Stimulated activated naive CD8-positive, alpha-beta T cell treated with anti-CD3 and anti-CD28 coated beads, Interleukin-15, amount 100 ng/mL, for 72 hours (primary cell): ENCODE measurements around the gene BRCA1.
A peak's percentile ranks its signal among the peaks of the same experiment; 100 is the strongest.
"Not testable (repeated sequence)": the region's sequence is repeated elsewhere in the genome, so short reads cannot be mapped to it uniquely, and the experiment has no call there.

Source experiments
- ATAC-seq: fragments of 150-1000 bp; cut with Tn5 transposase; 2 replicates; pipeline ENCODE4 v1.10.0; 2021; ENCODE audit warnings: mild to moderate bottlenecking, moderate library complexity
- DNase-seq, 2 donors: peaks; one replicate each; pipeline ENCODE4 v3.0.0; 2021 to 2022
- H3K27ac Mint-ChIP-seq, 2 donors: one replicate each; pipeline ENCODE4 v1.8.0; 2022; ENCODE audit warnings: mild to moderate bottlenecking in 2 of 2, mixed read lengths in 2 of 2, moderate library complexity in 2 of 2
- H3K27me3 Mint-ChIP-seq: one replicate; pipeline ENCODE4 v1.8.0; 2022; ENCODE audit warnings: mixed read lengths
- H3K4me1 Mint-ChIP-seq: one replicate; pipeline ENCODE4 v1.8.0; 2022; ENCODE audit warnings: mild to moderate bottlenecking, mixed read lengths
- H3K4me3 Mint-ChIP-seq, 2 donors: one replicate each; pipeline ENCODE4 v1.8.0; 2022; ENCODE audit warnings: mild to moderate bottlenecking in 2 of 2, mixed read lengths in 2 of 2, moderate library complexity in 1 of 2
- H3K9me3 Mint-ChIP-seq, 2 donors: one replicate each; pipeline ENCODE4 v1.8.0; 2022; ENCODE audit warnings: mixed read lengths in 2 of 2

BRCA1 gene

DNA sequence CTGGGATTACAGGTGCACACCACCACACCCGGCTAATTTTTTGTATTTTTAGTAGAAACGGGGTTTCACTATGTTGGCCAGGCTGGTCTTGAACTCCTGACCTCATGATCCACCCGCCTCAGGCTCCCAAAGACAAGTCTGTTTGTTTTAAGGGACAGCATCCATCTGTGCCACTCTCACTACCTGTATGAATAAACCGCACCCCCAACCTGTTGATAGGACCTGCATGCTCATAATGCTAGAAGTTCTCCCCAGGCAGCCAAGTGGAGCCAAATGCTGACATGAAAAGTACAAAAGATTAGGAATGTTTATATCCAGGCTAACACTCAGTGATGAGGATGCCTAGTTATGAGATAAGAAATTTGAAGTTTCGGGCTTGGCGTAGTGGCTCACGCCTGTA, 72.2 kb downstream of the BRCA1 start:
- not testable (repeated sequence) for ATAC-seq

DNA sequence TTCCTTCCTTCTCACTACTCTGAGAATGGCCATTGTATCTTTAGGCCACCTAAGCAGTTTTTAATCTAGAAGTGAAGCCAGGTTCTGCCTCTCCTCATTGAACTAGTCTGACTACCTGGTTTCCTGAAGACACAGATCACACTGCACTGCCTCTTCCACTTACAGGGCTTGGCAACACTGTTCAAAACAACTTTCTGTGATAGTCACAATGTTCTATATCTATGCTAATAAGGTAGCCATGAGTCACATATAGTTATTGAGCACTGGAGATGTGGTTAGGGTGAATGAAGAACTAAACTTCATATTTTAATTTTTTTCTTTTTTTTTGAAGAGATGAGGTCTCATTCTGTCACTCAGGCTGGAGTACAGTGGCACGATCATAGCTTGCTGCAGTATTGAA, 73.2 kb downstream of the BRCA1 start:
- no peaks in the 10 kb centered on the region for H3K4me1 Mint-ChIP-seq
- no peak overlapping the region for H3K27ac Mint-ChIP-seq
- ATAC-seq, result no peak
- H3K27me3 Mint-ChIP-seq, result no peaks in the 10 kb centered on the region
- no peaks in the 10 kb centered on the region for H3K9me3 Mint-ChIP-seq
- DNase-seq, result no peak
- H3K4me3 Mint-ChIP-seq, result no peak overlapping the region

More for the DNA sequence above, 72.2 kb downstream of the BRCA1 start:
- not testable (repeated sequence) for H3K9me3 Mint-ChIP-seq, H3K4me3 Mint-ChIP-seq, H3K4me1 Mint-ChIP-seq, H3K27me3 Mint-ChIP-seq, DNase-seq
- peak overlapping the region in 1 of 2 donors; percentile 52 for H3K27ac Mint-ChIP-seq

DNA sequence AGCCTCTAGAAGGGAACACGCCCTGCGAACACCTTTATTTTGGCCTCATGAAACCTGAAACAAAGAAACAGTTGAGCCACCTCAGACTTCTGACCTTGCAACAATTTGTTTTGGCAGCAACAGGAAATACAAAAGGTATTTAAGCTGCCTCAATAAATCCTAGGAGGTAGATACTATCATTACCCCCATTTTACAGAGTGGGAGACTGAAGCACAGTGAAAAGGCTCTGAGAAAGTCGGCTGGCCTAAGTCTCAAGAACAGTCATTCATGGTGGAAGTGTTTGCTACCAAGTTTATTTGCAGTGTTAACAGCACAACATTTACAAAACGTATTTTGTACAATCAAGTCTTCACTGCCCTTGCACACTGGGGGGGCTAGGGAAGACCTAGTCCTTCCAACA, 81.1 kb downstream of the BRCA1 start:
- Mint-ChIP-seq H3K27me3 (no peaks in the 10 kb centered on the region), H3K9me3 (no peaks in the 10 kb centered on the region), H3K4me1 (no peaks in the 10 kb centered on the region), H3K27ac (no peak overlapping the region), H3K4me3 (no peak overlapping the region)
- no peak for ATAC-seq
- DNase-seq, result no peak

DNA sequence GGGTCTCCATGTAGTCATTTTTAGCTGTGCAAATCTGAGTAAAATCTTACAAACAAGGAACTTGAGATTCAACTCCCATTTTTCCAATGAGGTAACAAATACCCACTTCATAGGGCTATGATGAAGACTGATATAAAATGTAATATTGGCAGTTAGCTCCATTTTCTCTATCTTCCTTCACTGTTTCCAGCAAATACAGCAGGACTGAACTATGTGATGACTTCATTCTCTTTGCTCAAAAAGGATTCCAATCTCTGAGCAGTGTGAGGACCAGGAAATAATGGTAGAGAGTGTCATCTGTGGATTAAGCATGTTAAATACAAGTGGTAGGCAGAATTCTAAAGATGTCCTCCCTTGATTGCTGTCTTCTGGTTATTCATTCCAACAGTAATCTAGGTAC, 81.9 kb downstream of the BRCA1 start:
- Mint-ChIP-seq H3K9me3 (no peaks in the 10 kb centered on the region), H3K4me3 (no peak overlapping the region), H3K27ac (peak overlapping the region in 1 of 2 donors; percentile 71), H3K27me3 (no peaks in the 10 kb centered on the region), H3K4me1 (no peaks in the 10 kb centered on the region)
- ATAC-seq, result no peak
- DNase-seq, result no peak

- H3K4me1 Mint-ChIP-seq, result no peaks in the 10 kb centered on the region
- DNase-seq, result no peak
- H3K27ac Mint-ChIP-seq, result no peak overlapping the region
- no peaks in the 10 kb centered on the region for H3K9me3 Mint-ChIP-seq
- no peaks in the 10 kb centered on the region for H3K27me3 Mint-ChIP-seq
- H3K4me3 Mint-ChIP-seq, result no peak overlapping the region
- ATAC-seq, result no peak
Observed at GRCh38 chr17:43042025-43042628, 83.0 kb downstream of the BRCA1 start.

GRCh38 chr17:43040655-43041054, 84.5 kb downstream of the BRCA1 start:
- ATAC-seq (no peak), DNase-seq (no peak)
- Mint-ChIP-seq H3K4me1 (no peaks in the 10 kb centered on the region), H3K9me3 (no peaks in the 10 kb centered on the region), H3K27ac (peak overlapping the region in 1 of 2 donors; percentile 13), H3K27me3 (no peaks in the 10 kb centered on the region), H3K4me3 (no peak overlapping the region)

GRCh38 chr17:43039646-43040045, 85.5 kb downstream of the BRCA1 start:
- H3K27me3 Mint-ChIP-seq, result no peaks in the 10 kb centered on the region
- no peak for ATAC-seq
- H3K4me1 Mint-ChIP-seq, result no peaks in the 10 kb centered on the region
- no peak for DNase-seq
- H3K4me3 Mint-ChIP-seq, result no peak overlapping the region
- H3K27ac Mint-ChIP-seq, result no peak overlapping the region
- no peaks in the 10 kb centered on the region for H3K9me3 Mint-ChIP-seq

DNA sequence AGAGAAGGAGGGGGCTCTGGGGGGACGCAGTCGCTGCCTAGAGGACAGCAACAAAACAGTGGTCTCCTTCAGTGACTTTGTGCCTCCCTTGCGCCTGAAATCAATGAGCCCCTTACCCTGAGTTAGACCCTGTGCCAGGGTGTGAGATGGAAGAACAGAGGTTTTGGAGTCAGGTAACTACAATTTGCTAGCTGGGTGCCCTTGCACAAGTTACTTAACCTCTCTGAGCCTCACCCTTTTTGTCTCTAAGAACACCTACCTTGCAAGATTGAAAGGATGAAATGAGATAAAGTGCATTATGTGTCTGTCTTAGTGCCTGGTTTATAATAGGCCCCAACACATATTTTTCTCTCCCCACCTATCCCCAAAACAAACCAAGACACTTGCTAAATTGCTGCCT, 90.3 kb downstream of the BRCA1 start:
- Mint-ChIP-seq H3K4me1 (no peaks in the 10 kb centered on the region), H3K27me3 (no peaks in the 10 kb centered on the region), H3K4me3 (no peak overlapping the region), H3K27ac (peak overlapping the region in 1 of 2 donors; percentile 28), H3K9me3 (no peaks in the 10 kb centered on the region)
- DNase-seq (no peak), ATAC-seq (no peak)

DNA sequence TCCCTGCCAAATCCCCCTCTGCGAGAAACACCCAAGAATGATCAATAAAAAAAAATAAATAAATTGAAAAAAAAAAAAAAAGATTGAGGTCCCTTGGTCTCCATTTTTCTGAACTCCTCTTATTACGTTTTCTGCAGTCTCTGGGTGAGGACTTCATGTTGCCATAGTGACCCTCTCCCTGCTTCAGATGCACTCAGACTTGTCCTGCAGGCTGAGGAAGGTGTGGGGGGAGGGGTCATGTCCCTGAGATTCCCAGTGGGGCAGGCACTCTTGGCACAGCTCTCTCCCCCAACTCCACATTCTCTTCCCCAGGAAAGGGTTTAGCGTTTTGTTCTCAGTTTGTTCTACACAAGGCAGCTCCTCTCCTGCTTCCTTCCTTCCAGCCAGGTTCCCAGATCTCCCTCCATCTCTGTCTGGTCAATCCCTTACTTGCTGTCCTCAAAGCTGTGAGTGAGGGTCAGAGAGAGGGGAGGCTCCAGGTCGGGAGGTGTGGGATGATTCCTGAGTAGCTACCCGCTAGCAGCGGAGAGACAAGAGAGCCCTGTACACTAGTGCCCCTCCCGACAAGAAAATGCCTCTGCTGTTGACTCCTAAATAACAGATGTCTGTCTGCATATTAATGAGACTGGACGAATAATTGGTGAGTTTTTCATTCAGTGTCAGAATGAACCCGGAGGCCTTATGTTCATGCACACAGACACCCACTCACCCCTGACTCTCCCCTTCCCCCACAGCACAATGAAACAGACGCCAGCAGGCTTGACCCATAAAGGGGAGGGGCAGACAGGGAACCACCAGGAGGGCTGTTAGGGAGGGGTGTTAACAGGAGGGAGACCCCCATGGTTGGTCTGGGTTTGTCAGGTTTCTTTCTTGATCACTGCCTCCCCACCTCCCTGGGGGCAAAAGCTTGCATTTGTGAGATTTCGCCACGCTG, 90.9 kb downstream of the BRCA1 start:
- ATAC-seq (no peak), DNase-seq (no peak)
- no peak overlapping the region for H3K4me3 Mint-ChIP-seq
- H3K27me3 Mint-ChIP-seq, result no peaks in the 10 kb centered on the region
- no peaks in the 10 kb centered on the region for H3K4me1 Mint-ChIP-seq
- no peaks in the 10 kb centered on the region for H3K9me3 Mint-ChIP-seq
- H3K27ac Mint-ChIP-seq, result no peak overlapping the region

- Mint-ChIP-seq H3K9me3 (no peaks in the 10 kb centered on the region), H3K27ac (no peak overlapping the region), H3K4me3 (no peak overlapping the region), H3K27me3 (no peaks in the 10 kb centered on the region), H3K4me1 (no peaks in the 10 kb centered on the region)
- DNase-seq, result no peak
- no peak for ATAC-seq
Observed at GRCh38 chr17:43031666-43032065, 93.5 kb downstream of the BRCA1 start.

- Mint-ChIP-seq H3K4me1 (peaks cover 3% of the 10 kb centered on the region), H3K4me3 (no peak overlapping the region), H3K9me3 (no peaks in the 10 kb centered on the region), H3K27ac (no peak overlapping the region), H3K27me3 (peaks cover 4% of the 10 kb centered on the region)
- ATAC-seq (no peak), DNase-seq (no peak)
Observed at GRCh38 chr17:43030137-43030767, 94.9 kb downstream of the BRCA1 start.

DNA sequence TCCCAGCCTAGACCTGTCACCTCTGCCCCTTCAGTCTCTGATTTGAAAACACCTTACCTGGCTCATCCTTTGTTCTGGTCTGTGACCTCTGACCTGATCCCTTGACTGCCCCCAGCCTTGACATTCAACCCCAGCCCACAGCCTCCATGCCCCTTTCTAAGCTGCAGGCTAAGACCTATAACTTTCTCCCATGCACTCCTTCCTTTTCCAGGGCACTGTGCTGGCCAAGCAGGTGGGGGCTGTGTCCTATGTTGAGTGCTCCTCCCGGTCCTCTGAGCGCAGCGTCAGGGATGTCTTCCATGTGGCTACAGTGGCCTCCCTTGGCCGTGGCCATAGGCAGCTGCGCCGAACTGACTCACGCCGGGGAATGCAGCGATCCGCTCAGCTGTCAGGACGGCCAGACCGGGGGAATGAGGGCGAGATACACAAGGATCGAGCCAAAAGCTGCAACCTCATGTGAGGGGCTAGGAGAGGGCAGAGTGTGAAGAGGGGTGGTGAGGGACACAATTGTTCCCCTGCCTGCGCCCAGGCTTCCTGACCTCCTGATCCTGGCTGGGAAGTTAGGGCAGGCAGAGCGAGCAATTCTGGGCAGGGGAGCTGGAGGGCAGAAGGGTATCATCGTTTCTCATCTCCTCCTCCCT, 96.8 kb downstream of the BRCA1 start:
- Mint-ChIP-seq H3K27ac (peak overlapping the region in 1 of 2 donors; percentile 85), H3K4me3 (no peak overlapping the region)

DNA sequence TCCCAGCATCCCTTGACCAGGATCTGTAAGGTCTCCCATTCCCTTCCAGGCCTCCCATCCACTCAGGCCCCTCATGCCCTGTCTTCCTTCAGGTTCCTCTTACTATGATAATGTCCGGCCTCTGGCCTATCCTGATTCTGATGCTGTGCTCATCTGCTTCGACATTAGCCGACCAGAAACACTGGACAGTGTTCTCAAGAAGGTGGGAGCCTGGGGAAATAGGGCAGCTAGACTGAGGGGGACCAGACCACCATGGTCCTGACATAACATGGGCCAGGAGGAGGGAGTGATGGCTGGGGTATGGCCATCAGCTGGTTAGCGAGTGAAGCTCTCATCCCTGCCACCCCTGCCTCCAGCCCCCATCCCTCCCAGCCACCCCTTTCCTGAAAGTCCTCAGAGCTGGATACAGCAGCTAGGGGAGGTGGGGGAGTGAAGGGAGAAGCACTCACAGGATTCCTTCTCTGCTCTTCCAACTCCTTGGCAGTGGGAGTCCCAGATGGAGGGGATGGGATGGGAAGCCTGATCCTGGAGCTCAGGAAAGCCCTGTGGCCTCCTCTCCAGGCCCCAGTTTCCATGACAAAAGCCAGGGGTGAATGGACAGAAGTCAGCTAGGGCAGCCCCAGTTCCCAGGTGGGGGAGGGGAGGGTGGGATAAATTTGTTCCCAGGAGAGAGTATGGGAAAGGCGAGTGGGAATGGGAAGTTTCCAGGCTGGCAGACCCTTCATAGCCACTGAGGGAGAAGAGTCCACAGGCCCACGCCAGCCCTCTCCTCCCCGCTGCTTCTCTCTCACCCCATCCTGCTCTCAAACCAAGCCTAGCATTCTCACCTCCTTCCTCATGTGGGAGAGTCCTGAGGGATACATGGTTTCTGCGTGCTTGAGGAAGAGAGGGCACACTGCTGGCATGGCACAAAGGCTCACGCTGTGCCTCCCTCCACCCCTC, 97.8 kb downstream of the BRCA1 start:
- DNase-seq, result no peak
- Mint-ChIP-seq H3K27ac (no peak overlapping the region), H3K4me1 (peaks cover 19% of the 10 kb centered on the region), H3K27me3 (peaks cover 13% of the 10 kb centered on the region), H3K9me3 (no peaks in the 10 kb centered on the region), H3K4me3 (no peak overlapping the region)
- no peak for ATAC-seq

More for the DNA sequence above, 96.8 kb downstream of the BRCA1 start:
- peaks cover 16% of the 10 kb centered on the region for H3K4me1 Mint-ChIP-seq
- peaks cover 13% of the 10 kb centered on the region for H3K27me3 Mint-ChIP-seq
- DNase-seq (no peak), ATAC-seq (no peak)
- H3K9me3 Mint-ChIP-seq, result no peaks in the 10 kb centered on the region

- Mint-ChIP-seq H3K4me3 (no peak overlapping the region), H3K27me3 (peaks cover 13% of the 10 kb centered on the region), H3K27ac (no peak overlapping the region), H3K9me3 (no peaks in the 10 kb centered on the region), H3K4me1 (peaks cover 26% of the 10 kb centered on the region)
- no peak for DNase-seq
- no peak for ATAC-seq
Observed at GRCh38 chr17:43026595-43026994, 98.6 kb downstream of the BRCA1 start.
